Measurements from ENCODE around the gene NCF4.

The NCF4 gene

DNA sequence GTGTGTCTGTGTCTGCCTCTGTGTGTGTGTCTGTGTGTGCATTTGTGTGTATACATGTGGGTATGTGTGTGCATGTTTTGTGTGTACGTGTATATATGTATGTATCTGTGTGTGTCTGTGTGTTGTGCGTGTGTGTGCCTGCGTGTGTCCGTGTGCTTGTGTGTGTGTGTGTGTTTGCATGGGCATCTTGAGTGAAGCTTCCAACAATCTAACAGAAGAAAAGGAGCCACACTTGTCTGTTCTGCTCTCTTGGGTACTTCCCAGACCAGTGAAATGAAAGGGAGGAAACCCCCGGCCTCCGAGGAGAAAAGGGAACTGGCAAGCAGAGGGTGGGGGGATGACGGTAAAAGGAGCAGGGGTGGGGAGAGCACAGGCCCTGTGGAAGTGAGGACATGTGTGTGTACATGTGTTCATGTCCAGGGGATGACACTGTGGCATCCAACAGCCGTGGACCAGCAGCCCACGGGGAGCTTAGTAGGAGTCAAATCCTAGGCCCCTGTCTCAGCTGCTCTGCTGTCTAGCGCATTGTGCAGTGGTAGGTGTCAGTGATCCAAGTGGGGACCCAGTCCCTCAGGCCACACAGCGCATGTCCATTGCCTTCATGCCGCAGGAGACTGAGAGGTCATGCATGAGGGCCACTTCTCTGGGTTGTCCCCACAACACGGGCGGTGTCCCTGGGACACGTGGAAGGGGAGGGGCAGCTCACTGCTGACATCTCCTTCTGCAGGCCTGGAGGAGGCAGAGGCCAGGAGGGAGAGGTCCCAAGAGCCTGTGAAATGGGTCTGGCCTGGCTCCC, 60.7 kb downstream of the NCF4 start:
- no peak for DNase-seq (ENCODE audit: low spot score)
- no peak for FAIRE-seq

DNA sequence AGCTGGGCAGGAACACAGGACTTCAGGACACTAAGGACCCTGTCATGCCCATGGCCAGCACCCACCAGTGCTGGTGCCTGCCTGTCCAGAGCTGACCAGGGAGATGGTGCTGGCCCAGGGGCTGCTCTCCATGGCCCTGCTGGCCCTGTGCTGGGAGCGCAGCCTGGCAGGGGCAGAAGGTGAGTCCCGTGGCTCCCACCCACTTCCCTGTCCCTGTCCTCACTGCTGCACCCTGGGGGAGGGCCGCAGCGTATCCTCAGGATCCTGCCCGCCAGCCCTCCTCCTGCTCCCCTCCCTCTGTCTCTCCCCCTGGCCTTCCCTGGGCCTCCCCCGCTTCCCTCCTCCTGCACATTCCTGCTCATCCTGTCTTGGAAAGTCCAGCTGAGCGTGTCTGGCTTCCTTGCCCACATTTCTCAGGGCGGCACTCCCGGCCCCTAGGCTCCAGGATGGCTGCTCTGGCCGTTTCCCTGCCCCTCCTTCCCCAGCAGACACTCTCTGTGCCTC, 61.4 kb downstream of the NCF4 start:
- FAIRE-seq, result no peak
- peak; percentile 69 for DNase-seq (ENCODE audit: low spot score)

DNA sequence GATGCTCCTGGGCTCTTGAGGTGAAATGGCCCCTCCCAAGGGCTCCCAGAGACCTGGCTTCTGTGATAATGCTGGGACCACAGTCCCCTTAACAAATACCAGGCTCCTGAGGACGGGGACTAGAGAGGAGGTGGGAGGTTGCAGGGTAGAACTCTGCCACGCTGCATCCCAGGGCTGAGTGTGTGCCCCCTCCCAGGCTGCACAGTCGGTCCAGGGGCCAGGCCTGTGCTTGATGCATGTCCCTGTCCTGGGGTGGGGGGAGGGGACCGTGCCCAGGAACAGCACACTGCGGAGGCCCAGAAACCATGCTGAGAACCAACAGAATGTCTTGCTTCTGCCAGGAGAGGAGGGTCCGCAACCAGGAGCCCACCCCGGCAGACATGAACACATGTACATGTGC, 61.9 kb downstream of the NCF4 start:
- FAIRE-seq (no peak), DNase-seq (ENCODE audit: low spot score) (no peak)

DNA sequence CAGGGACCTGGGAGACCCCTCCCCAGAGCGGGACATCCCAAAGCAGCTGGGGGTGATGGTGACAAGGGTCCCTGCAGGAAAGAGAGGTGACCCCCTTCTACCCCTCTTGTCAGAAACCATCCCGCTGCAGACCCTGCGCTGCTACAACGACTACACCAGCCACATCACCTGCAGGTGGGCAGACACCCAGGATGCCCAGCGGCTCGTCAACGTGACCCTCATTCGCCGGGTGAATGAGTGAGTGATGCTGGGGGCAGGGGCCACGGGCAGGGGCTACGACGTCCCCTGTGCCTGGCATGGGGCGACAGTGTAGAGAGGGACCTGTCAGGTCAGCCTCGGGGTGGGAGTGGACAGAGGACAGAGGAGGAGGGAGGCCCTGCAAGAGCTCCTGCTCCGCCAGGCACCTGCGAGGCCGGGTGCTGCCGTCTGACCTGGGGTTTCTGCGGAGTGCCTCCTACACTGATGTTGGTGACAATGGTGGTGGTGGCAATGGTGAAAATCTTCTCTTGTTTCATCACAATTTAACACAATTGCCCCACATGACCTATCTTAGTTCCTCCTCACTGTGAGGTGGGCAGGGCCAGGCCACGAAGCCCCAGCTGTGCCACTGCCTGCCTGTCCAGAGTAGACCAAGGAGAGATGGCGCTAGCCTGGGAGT, 62.5 kb downstream of the NCF4 start:
- FAIRE-seq, result no peak
- DNase-seq (ENCODE audit: low spot score), result no peak

DNA sequence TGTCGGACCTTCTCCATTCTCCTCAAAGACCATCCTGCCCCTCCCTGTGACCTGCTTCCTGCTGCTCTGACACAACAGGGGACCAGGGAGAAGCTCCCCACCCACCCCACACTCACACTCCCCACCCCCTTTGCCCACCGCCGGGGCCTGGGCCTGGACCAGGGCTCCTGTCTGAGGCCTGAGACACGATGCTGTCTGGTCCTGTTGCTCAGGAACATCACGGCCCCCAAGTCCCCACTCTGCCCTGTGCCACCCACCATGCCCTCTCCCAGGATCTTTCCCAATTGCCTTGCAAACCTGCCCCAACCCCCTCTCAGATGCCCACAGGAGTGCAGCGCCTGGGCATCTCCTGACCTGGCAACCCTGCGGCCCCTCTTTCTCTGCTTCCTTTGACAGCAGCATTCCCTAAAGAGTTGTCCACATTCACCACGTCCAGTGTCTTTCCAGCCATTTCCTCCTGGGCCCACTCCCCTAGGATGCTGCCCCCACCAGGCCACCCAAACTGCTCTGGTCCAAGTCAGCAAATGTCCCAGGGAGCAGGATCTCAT, 63.4 kb downstream of the NCF4 start:
- no peak for DNase-seq (ENCODE audit: low spot score)
- no peak for FAIRE-seq

DNA sequence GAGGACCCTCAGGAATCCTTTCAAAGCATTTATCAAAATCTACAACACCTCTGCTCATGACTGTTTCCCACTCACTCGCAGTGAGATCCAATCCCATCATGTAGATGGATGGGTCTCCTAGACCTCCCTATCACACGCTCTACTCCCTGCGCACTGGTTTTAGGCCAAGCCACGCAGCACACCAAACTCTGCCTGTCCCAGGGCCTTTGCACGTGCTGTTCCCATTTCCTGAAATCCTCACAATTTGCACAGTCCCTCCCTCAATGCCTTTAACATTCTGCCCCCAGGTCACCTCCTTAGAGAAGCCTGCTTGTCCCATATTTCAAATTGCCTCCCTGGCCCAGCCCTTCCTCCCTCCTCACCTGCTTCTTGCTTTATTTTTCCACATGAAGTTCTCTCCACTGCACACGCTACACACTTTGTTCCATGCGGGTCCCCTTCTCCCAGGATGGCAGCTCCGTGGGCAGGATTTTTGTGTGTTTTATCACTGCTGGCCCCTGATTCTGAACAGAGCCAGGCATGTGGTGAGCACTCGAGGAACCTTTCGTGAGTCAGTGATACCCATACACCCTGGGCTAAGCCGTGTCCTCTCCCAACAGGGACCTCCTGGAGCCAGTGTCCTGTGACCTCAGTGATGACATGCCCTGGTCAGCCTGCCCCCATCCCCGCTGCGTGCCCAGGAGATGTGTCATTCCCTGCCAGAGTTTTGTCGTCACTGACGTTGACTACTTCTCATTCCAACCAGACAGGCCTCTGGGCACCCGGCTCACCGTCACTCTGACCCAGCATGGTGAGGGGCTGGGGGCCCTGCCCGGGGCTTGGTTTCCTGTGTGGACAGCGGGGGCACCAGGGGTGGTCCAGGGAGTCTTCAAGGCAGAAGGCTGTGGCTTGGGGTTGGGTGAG, 64.8 kb downstream of the NCF4 start:
- FAIRE-seq (peak; percentile 50), DNase-seq (ENCODE audit: low spot score) (peak; percentile 95)

DNA sequence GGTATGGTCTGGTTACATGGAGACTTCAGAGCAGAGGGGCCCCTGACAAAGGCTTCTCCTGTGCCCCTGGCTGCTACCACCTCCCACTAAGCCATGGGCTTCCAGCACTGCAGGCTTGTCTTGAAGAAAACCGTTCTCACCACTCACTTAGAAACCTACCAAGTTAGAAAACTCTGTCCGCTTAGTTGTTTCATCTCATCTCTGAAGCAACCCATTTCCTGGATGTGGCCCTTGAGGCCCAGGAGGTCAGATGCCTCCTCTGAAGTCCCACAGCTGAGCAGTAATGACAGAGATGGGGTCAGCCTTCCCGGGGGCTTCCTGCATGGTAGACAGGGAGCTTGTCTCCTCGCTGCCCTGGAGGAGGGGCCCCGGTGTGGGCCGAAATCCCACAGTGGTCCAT, 65.5 kb downstream of the NCF4 start:
- no peak for DNase-seq (ENCODE audit: low spot score)
- no peak for FAIRE-seq

DNA sequence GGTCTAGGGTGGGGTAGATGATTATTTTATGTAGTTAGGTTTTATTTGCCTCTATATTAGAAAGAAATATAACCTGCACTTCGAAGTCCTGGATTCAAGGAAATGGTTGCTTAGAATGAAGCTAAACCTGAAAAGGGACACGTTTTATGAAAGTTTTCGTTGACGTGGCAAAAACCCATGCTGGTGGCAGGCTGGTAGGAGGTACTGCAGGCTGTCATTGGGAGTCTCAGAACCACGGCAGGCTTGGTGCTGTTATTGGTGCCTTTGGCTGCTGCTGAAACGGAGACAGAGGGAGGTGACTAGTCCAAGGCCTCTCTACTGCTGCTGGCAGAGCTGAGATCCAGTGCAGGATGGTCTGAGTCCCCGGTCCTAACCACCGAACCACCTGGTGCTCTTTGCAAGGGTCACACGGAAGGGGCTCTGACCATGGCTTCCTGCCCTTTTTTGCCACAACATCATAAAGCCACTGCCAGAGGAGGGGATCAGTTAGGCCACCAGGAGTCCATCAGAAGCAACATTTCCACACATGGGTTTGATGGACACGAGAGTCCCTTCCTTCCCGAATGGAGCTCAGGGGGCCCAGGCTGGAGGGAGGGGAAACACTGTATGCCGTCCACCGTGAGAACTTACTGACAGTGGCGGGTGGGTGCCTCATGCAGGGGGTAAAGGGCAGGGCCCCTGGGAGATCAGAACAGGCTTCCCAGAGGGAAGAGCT, 66.1 kb downstream of the NCF4 start:
- DNase-seq (ENCODE audit: low spot score) (no peak), FAIRE-seq (no peak)

All from RCC 7860 (cell line).